Body of pancreas (tissue), 4 donors: ENCODE results near the gene UMPS.
"Not testable (repeated sequence)": the region's sequence is repeated elsewhere in the genome, so short reads cannot be mapped to it uniquely, and the experiment has no call there.

ENCODE experiments used
- POLR2A ChIP-seq, 3 donors: fragments of 450-650 bp; IDR thresholded peaks; one replicate each; pipeline ENCODE4 v1.6.1; 2016; ENCODE audit warnings: antibody characterized with exemption in 3 of 3, mild to moderate bottlenecking in 2 of 3
- TF ChIP-seq, protein P1 (sequence below), 7 experiments: fragments of 450-650 bp in 4 of 7; fragments of 200-600 bp in 3 of 7; sonication (generic) in 3 of 7; IDR thresholded peaks; one replicate each; pipeline ENCODE4 v1.5.1; 2016 to 2019; ENCODE audit warnings: antibody characterized with exemption in 7 of 7

GRCh38 chr3:124782377-124782712 lies 52.1 kb downstream of the UMPS start:
- TF ChIP-seq, protein P1, sequence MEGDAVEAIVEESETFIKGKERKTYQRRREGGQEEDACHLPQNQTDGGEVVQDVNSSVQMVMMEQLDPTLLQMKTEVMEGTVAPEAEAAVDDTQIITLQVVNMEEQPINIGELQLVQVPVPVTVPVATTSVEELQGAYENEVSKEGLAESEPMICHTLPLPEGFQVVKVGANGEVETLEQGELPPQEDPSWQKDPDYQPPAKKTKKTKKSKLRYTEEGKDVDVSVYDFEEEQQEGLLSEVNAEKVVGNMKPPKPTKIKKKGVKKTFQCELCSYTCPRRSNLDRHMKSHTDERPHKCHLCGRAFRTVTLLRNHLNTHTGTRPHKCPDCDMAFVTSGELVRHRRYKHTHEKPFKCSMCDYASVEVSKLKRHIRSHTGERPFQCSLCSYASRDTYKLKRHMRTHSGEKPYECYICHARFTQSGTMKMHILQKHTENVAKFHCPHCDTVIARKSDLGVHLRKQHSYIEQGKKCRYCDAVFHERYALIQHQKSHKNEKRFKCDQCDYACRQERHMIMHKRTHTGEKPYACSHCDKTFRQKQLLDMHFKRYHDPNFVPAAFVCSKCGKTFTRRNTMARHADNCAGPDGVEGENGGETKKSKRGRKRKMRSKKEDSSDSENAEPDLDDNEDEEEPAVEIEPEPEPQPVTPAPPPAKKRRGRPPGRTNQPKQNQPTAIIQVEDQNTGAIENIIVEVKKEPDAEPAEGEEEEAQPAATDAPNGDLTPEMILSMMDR (IDR thresholded peaks at IDR 0.05), result not testable (repeated sequence)
- TF ChIP-seq POLR2A (IDR thresholded peaks at IDR 0.05), result not testable (repeated sequence)
